Measurements from ENCODE around the gene CD22. TPM values are rescaled to one million over a fixed set of nuclear protein-coding genes. Genes with fewer than 3 reads are reported as not detected.

CD22 gene
- total and polyA plus RNA-seq, 10 of the 15 experiments (the other 5 are each of a cell fraction or from before 2014, with no cell fraction given) = 23.0 to 344 (median 181) TPM

DNA sequence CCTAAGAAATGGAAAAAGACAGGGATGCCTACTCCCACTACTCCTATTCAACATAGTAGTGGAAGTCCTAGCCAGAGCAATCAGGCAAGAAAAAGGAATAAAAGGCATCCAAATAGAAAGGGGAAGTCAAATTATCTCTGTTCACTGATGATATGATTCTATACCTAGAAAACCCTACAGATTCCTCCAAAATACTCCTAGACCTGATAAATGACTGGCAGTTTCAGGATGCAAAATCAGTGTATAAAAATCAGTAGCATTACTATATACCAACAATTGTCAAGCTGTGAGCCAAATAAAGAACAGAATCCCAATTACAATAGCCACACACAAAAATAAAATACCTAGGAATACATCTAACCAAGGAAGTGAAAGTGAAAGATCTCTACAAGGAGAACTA, 40.5 kb downstream of the CD22 start:
- intact Hi-C loops (cut with micrococcal nuclease; ENCODE audit: unreplicated experiment) (no loop called here), in situ Hi-C loops (cut with MboI) (no loop called here)
- ATAC-seq (no peak), DNase-seq (ENCODE audit: low read depth, low spot score) (no peak), FAIRE-seq (no peak)
- no peaks in the 10 kb centered on the region for H3K27me3 ChIP-seq (replicated peaks in 1 of 2; ENCODE audit: control insufficient read depth in 2 of 2, insufficient read depth in 2 of 2, low read length in 1 of 2)
- no peak overlapping the region for H3K9ac ChIP-seq (ENCODE audit: control insufficient read depth, insufficient read depth, low read length)
- BruUV-seq (replicated peaks) = no TSS peak
- no peak overlapping the region for H3K4me3 ChIP-seq
- H3K9me3 ChIP-seq (replicated peaks; ENCODE audit: control insufficient read depth, insufficient read depth, low read length) = no peaks in the 10 kb centered on the region; the same call in 2 of the 3 replicates
- CTCF ChIA-PET = no interaction called here
- no peaks in the 10 kb centered on the region for H4K20me1 ChIP-seq (ENCODE audit: control insufficient read depth, insufficient read depth)
- no peak overlapping the region for H3K27ac ChIP-seq (ENCODE audit: control insufficient read depth, insufficient read depth)
- no peak for TF ChIP-seq CREB1 (IDR thresholded peaks at IDR 0.05; ENCODE audit: low read depth)
- TF ChIP-seq RCOR1 (conservative IDR thresholded peaks at IDR 0.05; ENCODE audit: low read depth, low read length) = no peak
- TF ChIP-seq SPI1 (IDR thresholded peaks at IDR 0.05; ENCODE audit: borderline replicate concordance, insufficient read depth, low read depth, low read length) = 0 out of 2 replicates have a peak, but pooled peaks have one; percentile 11
- H2AFZ ChIP-seq (ENCODE audit: control insufficient read depth, low read depth, low read length) = no peak overlapping the region
- peaks cover 2% of the 10 kb centered on the region; the same call in 1 of the 2 replicates for H3K4me1 ChIP-seq (ENCODE audit: control insufficient read depth, insufficient read depth, low read length)
- H3K4me2 ChIP-seq (ENCODE audit: control insufficient read depth, insufficient read depth) = no peak overlapping the region
- no peaks in the 10 kb centered on the region for H3K79me2 ChIP-seq (ENCODE audit: control insufficient read depth, insufficient read depth, low read length)
- RAD21 ChIA-PET (ENCODE audit: unreplicated experiment) = no interaction called here
- SMC1A ChIA-PET (ENCODE audit: uncharacterized antibody, unreplicated experiment) = interaction anchor here (1.0 kb wide), 1 partner anchor 32 kb away, joined by 4 read pairs; no protein-coding TSS in a partner anchor
- POLR2A ChIA-PET = no interaction called here
- no peaks in the 10 kb centered on the region for H3K36me3 ChIP-seq (ENCODE audit: control insufficient read depth in 2 of 2, insufficient read depth in 2 of 2, low read length in 1 of 2)

- Histone ChIP-seq H3K4me1 (ENCODE audit: control insufficient read depth, insufficient read depth, low read length) (peaks cover 14% of the 10 kb centered on the region), H2AFZ (ENCODE audit: control insufficient read depth, low read depth, low read length) (no peak within 1 kb of the TSS), H3K4me2 (ENCODE audit: control insufficient read depth, insufficient read depth) (no peak within 1 kb of the TSS), H3K9me3 (replicated peaks; ENCODE audit: control insufficient read depth, insufficient read depth, low read length) (no peaks in the 10 kb centered on the region; the same call in 2 of the 3 replicates), H3K79me2 (ENCODE audit: control insufficient read depth, insufficient read depth, low read length) (no peaks in the 10 kb centered on the region), H4K20me1 (ENCODE audit: control insufficient read depth, insufficient read depth) (no peaks in the 10 kb centered on the region), H3K36me3 (ENCODE audit: control insufficient read depth in 2 of 2, insufficient read depth in 2 of 2, low read length in 1 of 2) (no peaks in the 10 kb centered on the region), H3K27me3 (replicated peaks in 1 of 2; ENCODE audit: control insufficient read depth in 2 of 2, insufficient read depth in 2 of 2, low read length in 1 of 2) (no peaks in the 10 kb centered on the region), H3K4me3 (no peak within 1 kb of the TSS), H3K27ac (ENCODE audit: control insufficient read depth, insufficient read depth) (no peak within 1 kb of the TSS), H3K9ac (ENCODE audit: control insufficient read depth, insufficient read depth, low read length) (no peak within 1 kb of the TSS)
- intact Hi-C loops (cut with micrococcal nuclease; ENCODE audit: unreplicated experiment) (no loop called here), in situ Hi-C loops (cut with MboI) (no loop called here)
- POLR2A ChIA-PET = no interaction called here
- SMC1A ChIA-PET (ENCODE audit: uncharacterized antibody, unreplicated experiment) = interaction anchor here (1.0 kb wide), 1 partner anchor 31 kb away, joined by 4 read pairs; no protein-coding TSS in a partner anchor
- BruUV-seq (replicated peaks) = no TSS peak
- FAIRE-seq = no peak
- TF ChIP-seq, protein P1, sequence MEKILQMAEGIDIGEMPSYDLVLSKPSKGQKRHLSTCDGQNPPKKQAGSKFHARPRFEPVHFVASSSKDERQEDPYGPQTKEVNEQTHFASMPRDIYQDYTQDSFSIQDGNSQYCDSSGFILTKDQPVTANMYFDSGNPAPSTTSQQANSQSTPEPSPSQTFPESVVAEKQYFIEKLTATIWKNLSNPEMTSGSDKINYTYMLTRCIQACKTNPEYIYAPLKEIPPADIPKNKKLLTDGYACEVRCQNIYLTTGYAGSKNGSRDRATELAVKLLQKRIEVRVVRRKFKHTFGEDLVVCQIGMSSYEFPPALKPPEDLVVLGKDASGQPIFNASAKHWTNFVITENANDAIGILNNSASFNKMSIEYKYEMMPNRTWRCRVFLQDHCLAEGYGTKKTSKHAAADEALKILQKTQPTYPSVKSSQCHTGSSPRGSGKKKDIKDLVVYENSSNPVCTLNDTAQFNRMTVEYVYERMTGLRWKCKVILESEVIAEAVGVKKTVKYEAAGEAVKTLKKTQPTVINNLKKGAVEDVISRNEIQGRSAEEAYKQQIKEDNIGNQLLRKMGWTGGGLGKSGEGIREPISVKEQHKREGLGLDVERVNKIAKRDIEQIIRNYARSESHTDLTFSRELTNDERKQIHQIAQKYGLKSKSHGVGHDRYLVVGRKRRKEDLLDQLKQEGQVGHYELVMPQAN (conservative IDR thresholded peaks at IDR 0.05) = no peak
- TF ChIP-seq ZNF24 (IDR thresholded peaks at IDR 0.05) (no peak), ZSCAN29 (IDR thresholded peaks at IDR 0.05) (no peak)
- RAD21 ChIA-PET (ENCODE audit: unreplicated experiment) = no interaction called here
- no peak for ATAC-seq
- CTCF ChIA-PET = no interaction called here
- WGBS (ENCODE audit: insufficient coverage, insufficient replicate concordance, low lambda C conversion rate, missing lambda C conversion rate) = 74% methylated on average over 7 of the region's 8 CpGs
- DNase-seq (ENCODE audit: low read depth, low spot score) = no peak
These were observed 41.7 kb downstream of the CD22 start, which contains the start of gene GPR42 for GRCh38 chr19:35370722-35371121. GPR42 (plus strand) TSS chr19:35371068; CDS start chr19:35371360, 292 bp downstream.
